Thyroid gland (tissue), 4 donors: Measurements from ENCODE around the gene SLC28A2.

Source experiments
- CTCF ChIP-seq, 6 experiments: fragments of 200-600 bp in 3 of 6; fragments of 450-650 bp in 3 of 6; sonication (generic) in 3 of 6; IDR thresholded peaks; one replicate each; pipeline ENCODE4 v1.5.1; 2016 to 2019; ENCODE audit warnings: antibody characterized with exemption in 6 of 6, mild to moderate bottlenecking in 2 of 6, inconsistent platforms in 1 of 6, moderate library complexity in 1 of 6
- POLR2A ChIP-seq, 2 donors: fragments of 450-650 bp; IDR thresholded peaks; one replicate each; pipeline ENCODE4 v1.6.1; 2017; ENCODE audit warnings: antibody characterized with exemption in 2 of 2, mild to moderate bottlenecking in 2 of 2, moderate library complexity in 1 of 2

- no peak for TF ChIP-seq CTCF (IDR thresholded peaks at IDR 0.05)
- TF ChIP-seq POLR2A (IDR thresholded peaks at IDR 0.05), result no peak
These were observed 33.4 kb downstream of the SLC28A2 start for GRCh38 chr15:45285413-45285812.
